GM23338 (cell line): ENCODE data around the gene RUNX1.

Experiments
- CREB1 ChIP-seq: fragments of 250-450 bp; sonication (Bioruptor Pico); IDR thresholded peaks from 2 replicates; pipeline ENCODE4 v1.5.0; 2020; ENCODE audit warnings: low read depth, mild to moderate bottlenecking, moderate library complexity
- EZH2 ChIP-seq: fragments of 200-600 bp; sonication (generic); IDR thresholded peaks from one replicate; pipeline ENCODE4 v1.8.0; 2017; ENCODE audit warnings: antibody characterized with exemption, mild to moderate bottlenecking, low read depth; ENCODE audit not compliant: unreplicated experiment
- EZH2phosphoT487 ChIP-seq: fragments of 200-600 bp; sonication (generic); IDR thresholded peaks from one replicate; pipeline ENCODE4 v1.8.1; 2018; ENCODE audit warnings: antibody characterized with exemption; ENCODE audit not compliant: unreplicated experiment
- JUNB ChIP-seq: IDR thresholded peaks from one replicate; pipeline ENCODE4 v1.6.1; 2016; ENCODE audit warnings: antibody characterized with exemption; ENCODE audit not compliant: unreplicated experiment
- NANOG ChIP-seq: IDR thresholded peaks from 2 replicates; pipeline ENCODE4 v1.6.1; 2016; ENCODE audit warnings: antibody characterized with exemption, borderline replicate concordance
- POLR2AphosphoS5 ChIP-seq: IDR thresholded peaks from 2 replicates; pipeline ENCODE4 v1.6.1; 2016; ENCODE audit warnings: antibody characterized with exemption, low read depth
- STAT1 ChIP-seq: IDR thresholded peaks from one replicate; pipeline ENCODE4 v1.6.1; 2016; ENCODE audit warnings: antibody characterized with exemption; ENCODE audit not compliant: unreplicated experiment
- ZNF114 ChIP-seq: fragments of 250-450 bp; sonication (Bioruptor Pico); IDR thresholded peaks from 2 replicates; pipeline ENCODE4 v1.5.0; 2020; ENCODE audit warnings: mild to moderate bottlenecking, moderate library complexity
- ZNF331 ChIP-seq: fragments of 250-450 bp; sonication (Bioruptor Pico); IDR thresholded peaks from 2 replicates; pipeline ENCODE4 v1.5.0; 2020; ENCODE audit warnings: low read depth, mild to moderate bottlenecking, moderate library complexity
- TF ChIP-seq, protein P1 (sequence below), 2 experiments: fragments of 200-600 bp in 1 of 2; sonication (generic) in 1 of 2; conservative IDR thresholded peaks; 2 replicates each; pipeline versions ENCODE4 v1.5.1 to v1.6.1; 2016 to 2017; ENCODE audit warnings: antibody characterized with exemption in 2 of 2, low read depth in 2 of 2, mild to moderate bottlenecking in 2 of 2, moderate library complexity in 1 of 2
- TF ChIP-seq, protein P2 (sequence below): IDR thresholded peaks from one replicate; pipeline ENCODE4 v1.6.1; 2018; ENCODE audit warnings: antibody characterized with exemption; ENCODE audit not compliant: unreplicated experiment
- TF ChIP-seq, protein P3 (sequence below): IDR thresholded peaks from 2 replicates; pipeline ENCODE4 v1.6.1; 2016; ENCODE audit warnings: antibody characterized with exemption

DNA sequence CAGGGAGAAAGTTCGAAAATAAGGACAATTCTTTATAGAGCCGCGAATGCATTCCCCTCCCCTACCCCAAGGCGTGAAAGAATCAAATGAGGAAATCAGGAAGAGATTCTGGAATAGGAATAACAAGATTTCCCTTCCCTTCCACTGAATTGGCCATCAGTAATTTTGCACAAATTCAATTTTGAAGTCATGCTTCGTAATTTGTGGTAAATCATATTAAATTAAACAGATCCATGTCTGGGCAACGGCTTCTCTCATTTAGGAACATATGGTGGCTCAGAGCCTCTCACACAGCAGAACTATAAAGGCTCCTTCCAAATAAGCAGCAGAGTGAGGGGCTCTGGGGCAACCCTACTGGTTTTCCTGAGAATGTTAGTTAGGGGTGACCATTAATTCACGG, 227.4 kb downstream of the RUNX1 start:
- TF ChIP-seq EZH2phosphoT487 (no peak), EZH2 (no peak), STAT1 (no peak), JUNB (no peak), POLR2AphosphoS5 (no peak), CREB1 (no peak), NANOG (no peak), ZNF331 (no peak), ZNF114 (CRISPR knock-in tag) (no peak)
- TF ChIP-seq, protein P1, sequence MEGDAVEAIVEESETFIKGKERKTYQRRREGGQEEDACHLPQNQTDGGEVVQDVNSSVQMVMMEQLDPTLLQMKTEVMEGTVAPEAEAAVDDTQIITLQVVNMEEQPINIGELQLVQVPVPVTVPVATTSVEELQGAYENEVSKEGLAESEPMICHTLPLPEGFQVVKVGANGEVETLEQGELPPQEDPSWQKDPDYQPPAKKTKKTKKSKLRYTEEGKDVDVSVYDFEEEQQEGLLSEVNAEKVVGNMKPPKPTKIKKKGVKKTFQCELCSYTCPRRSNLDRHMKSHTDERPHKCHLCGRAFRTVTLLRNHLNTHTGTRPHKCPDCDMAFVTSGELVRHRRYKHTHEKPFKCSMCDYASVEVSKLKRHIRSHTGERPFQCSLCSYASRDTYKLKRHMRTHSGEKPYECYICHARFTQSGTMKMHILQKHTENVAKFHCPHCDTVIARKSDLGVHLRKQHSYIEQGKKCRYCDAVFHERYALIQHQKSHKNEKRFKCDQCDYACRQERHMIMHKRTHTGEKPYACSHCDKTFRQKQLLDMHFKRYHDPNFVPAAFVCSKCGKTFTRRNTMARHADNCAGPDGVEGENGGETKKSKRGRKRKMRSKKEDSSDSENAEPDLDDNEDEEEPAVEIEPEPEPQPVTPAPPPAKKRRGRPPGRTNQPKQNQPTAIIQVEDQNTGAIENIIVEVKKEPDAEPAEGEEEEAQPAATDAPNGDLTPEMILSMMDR (conservative IDR thresholded peaks at IDR 0.05; ENCODE audit: low read depth in 2 of 2): no peak
- TF ChIP-seq, protein P2, sequence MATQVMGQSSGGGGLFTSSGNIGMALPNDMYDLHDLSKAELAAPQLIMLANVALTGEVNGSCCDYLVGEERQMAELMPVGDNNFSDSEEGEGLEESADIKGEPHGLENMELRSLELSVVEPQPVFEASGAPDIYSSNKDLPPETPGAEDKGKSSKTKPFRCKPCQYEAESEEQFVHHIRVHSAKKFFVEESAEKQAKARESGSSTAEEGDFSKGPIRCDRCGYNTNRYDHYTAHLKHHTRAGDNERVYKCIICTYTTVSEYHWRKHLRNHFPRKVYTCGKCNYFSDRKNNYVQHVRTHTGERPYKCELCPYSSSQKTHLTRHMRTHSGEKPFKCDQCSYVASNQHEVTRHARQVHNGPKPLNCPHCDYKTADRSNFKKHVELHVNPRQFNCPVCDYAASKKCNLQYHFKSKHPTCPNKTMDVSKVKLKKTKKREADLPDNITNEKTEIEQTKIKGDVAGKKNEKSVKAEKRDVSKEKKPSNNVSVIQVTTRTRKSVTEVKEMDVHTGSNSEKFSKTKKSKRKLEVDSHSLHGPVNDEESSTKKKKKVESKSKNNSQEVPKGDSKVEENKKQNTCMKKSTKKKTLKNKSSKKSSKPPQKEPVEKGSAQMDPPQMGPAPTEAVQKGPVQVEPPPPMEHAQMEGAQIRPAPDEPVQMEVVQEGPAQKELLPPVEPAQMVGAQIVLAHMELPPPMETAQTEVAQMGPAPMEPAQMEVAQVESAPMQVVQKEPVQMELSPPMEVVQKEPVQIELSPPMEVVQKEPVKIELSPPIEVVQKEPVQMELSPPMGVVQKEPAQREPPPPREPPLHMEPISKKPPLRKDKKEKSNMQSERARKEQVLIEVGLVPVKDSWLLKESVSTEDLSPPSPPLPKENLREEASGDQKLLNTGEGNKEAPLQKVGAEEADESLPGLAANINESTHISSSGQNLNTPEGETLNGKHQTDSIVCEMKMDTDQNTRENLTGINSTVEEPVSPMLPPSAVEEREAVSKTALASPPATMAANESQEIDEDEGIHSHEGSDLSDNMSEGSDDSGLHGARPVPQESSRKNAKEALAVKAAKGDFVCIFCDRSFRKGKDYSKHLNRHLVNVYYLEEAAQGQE: no peak
- TF ChIP-seq, protein P3, sequence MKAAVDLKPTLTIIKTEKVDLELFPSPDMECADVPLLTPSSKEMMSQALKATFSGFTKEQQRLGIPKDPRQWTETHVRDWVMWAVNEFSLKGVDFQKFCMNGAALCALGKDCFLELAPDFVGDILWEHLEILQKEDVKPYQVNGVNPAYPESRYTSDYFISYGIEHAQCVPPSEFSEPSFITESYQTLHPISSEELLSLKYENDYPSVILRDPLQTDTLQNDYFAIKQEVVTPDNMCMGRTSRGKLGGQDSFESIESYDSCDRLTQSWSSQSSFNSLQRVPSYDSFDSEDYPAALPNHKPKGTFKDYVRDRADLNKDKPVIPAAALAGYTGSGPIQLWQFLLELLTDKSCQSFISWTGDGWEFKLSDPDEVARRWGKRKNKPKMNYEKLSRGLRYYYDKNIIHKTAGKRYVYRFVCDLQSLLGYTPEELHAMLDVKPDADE: no peak
